GM19239 (cell line): ENCODE data around the gene SH3PXD2A.
A peak's percentile ranks its signal among the peaks of the same experiment; 100 is the strongest.

Experiments
- DNase-seq: peaks from one replicate; pipeline ENCODE4 v3.0.0; 2011; ENCODE audit warnings: low spot score; ENCODE audit not compliant: insufficient read length
- FAIRE-seq: peaks from 2 replicates; lab custom pipeline; 2011; peaks lifted over from hg19 to GRCh38; lab: Jason Lieb, UNC

Gene SH3PXD2A

DNA sequence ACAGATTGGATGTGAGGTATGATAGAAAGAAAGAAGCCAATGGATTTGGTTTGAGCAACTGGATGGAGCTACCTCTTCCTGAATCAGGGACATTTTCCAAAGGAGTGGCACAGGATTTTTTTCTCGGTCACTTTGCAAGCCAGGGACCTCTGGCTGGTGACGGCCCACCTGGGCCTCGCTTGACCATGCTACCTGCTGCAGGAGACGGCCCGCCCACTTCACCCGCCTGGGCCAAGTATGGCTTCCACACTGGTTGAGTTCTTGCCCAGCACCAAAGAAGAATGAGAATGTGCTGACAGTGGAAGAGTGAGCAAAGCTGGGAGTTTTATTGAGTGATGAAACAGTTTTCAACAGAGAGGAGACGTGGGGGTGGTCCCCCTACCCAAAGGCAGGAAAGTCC, 24.5 kb upstream of the SH3PXD2A start:
- DNase-seq = no peak
- FAIRE-seq = no peak

DNA sequence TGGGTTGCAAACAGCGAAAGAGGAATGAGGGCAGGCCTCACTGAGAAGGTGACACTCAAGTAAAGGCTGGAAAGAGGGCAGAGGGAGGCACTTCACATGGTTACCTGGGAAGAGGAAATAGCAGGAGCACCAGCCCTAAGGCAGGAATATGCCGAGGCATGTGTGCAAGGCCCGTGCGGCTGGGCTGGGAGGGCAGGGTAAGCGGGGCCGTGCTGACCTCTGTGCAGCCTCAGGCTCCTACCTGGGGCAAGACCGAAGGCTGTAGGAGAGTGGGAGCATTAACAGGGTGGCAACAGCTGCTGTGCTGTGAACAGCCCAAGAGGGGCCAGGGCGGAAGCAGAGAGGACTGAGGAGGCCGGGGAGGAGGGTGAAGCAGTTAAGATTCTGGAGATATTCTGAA, 24.0 kb upstream of the SH3PXD2A start:
- DNase-seq = no peak
- no peak for FAIRE-seq

DNA sequence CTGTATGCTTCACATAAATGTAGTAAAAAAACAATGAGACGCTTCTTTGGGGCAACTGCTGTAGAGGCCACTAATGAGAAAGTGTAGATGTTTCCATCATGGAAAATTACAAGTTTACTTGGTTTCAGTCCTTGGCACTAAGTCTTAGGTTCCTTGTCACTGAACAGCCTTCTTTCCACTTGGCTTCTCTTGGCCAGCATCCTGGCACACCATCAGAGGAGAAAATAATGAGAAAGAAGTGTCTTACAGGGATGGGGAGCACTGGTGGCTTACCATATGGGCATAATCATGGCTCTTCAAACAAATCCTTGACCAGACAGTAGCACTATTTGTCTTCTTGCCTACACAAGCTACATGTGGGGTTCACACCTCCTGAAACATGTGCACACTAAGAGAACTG, 22.5 kb upstream of the SH3PXD2A start:
- DNase-seq (no peak), FAIRE-seq (no peak)

DNA sequence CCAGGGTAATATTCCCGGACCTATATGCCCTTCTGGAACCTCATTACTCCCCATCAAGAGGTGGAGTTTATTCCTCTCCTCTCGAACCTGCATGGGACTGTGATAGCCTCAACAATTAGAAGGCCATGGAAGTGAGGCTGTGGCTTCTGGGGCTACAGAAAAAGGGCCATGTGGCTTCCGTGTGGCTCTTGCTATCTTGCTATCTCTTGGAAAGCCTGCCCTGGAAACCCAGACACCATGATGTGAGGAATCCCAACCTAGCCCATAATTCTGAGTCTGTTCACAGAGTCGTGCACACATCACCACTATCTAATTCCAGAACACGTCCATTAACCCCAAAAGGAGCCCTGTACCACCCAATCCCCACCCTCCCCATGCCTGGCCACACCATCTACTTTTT, 20.8 kb upstream of the SH3PXD2A start:
- DNase-seq (no peak), FAIRE-seq (no peak)

DNA sequence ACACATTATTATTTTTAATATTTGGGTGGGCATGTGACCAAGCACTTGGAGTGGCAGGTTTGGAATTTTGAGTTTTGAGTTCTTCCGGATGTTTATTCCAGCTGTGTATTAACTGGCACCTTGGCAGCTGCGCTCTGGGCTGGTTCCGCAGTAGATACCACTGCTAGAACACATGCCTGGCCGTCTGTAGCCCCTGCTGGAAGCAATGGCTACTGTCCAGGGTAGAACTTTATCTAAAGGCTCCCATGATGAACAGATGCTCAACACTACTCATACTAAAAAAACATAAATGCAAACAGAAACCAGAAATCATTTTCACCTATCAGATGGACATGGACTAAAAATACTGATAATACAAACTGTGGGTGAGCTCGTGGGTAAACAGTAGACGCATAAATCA, 19.4 kb upstream of the SH3PXD2A start:
- FAIRE-seq = no peak
- DNase-seq = no peak

DNA sequence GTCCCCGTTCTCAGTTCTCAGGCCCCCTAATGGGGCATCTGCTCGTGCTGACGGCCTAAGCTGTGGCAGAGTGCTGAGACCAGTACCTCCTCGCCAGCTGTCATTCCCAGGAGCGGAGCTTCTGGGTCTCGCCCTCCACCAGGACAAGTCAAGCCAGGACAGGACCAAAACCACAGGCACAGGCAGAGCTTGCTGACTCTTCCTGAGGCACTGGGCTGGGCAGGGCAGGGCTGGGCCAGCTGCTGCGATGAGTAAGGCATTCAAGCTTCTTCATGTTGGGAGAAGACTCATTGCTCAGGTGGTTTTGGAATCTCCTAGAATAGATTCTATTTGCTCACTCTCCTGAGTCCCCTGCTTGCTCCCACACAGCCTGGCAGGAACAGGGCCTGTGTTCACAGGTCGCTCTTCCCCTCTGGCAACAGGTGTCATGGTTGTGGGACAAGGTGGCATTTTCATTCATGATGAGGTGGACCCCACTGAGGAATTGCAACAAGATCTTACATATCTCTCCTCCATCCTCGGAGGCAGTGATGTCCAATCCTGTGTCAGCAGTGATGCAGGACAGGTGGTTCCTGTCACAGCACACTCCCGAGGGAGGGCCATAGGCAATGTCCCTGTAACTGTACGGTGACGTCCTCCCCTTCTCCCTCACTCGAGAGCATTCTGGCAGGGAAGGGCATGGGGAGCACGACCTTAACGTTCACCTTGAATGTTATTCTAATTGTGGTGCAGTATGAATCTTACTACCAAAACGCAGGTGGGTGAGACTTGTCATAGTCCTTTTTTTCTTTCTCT, 17.0 kb upstream of the SH3PXD2A start:
- no peak for DNase-seq
- no peak for FAIRE-seq

DNA sequence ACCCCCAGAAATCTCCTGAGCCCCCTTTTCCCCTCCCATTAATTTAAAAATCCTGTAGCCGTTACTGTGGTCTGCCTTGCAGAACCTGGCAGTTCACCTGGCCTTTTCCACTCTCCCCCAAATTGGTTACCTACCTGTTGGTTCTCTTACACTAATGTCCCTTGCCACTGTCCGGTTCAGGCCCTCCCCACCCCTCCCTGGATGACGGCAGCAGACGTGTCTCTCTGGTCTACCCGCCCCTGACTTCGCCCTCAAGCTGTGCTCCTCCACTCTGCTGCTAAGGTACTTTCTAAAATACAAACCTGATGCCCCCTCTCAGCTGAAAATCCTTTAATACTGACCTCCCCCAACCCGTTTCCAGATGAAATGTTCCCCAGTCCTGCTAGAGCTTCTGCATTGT, 15.6 kb upstream of the SH3PXD2A start:
- FAIRE-seq = no peak
- DNase-seq = no peak

DNA sequence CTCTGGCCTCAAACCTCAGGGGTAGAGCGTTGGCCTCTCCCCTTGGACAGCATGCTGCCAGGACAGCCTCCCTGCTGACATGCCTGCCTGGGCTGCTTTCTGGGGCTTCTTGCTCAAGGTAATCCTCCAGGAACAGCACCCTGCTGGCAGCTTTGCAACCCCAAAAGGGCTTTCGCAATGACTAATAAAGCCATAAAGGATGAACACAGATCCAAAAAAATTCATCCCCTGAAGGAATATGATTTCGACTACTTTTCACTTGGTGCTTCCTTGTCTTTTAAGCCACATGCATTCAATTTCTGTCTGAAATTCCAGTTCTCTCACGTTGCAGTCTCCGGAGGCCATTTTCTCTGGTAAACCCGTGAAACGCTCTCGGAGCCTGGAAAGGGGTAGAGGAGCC, 15.1 kb upstream of the SH3PXD2A start:
- FAIRE-seq = no peak

DNA sequence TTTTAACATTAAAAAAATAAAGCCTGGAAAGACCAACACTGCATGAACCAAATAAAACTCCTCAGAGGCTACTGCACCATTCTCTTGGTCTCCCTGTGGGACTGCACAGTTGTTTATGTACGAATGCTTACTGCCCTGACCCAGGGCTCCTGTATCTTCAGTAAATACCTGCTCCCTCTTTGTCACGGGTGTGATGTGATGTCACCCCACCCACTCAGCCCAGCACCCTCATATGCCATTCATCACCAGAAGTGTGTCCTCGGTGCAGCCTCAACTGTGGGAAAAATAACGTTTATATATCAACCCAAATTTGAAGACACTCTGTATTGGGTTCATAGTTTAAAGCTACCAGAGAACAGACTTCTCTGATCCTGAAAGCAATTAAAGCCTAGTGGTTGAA, 14.0 kb upstream of the SH3PXD2A start:
- DNase-seq (no peak), FAIRE-seq (no peak)

More for the DNA sequence above, 15.1 kb upstream of the SH3PXD2A start:
- no peak for DNase-seq

DNA sequence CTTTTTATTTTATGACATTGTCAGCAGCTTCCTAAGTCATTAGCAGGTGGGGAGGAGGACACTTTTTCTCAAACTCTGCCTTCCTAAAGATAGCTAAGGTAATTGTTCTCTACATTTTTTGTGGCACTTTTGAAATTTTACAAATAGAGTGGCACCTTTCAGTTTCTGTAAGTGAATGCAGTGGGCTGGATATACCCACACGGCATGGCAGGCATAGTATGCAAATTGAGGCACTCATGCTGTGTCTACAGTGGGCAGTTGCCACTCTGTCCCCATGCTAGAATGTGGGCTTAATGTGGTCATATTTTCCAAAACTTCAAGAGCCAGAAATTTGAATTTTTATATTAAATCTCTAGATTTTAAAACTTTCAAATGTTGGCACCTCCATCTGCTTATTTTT, 12.8 kb upstream of the SH3PXD2A start:
- FAIRE-seq = no peak
- DNase-seq = no peak

DNA sequence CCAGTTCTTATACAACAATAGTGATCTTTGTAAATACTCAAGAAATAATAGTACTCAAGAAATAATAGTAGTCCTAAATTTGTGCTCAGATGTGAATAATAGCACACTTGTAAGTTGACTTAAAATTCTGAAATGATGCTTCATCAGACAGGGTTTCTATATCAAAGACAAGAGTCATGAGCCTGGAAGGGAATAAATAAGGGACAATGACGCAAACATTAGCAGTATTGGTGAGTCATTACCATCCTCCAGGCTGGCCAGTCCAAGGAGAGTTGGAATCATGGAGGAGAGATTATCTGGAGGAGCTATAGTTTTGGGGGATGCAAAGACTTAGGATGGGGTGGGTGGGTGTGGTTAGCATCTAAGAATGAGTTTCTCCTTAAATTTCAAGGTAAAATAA, 6.1 kb upstream of the SH3PXD2A start:
- DNase-seq (no peak), FAIRE-seq (no peak)

DNA sequence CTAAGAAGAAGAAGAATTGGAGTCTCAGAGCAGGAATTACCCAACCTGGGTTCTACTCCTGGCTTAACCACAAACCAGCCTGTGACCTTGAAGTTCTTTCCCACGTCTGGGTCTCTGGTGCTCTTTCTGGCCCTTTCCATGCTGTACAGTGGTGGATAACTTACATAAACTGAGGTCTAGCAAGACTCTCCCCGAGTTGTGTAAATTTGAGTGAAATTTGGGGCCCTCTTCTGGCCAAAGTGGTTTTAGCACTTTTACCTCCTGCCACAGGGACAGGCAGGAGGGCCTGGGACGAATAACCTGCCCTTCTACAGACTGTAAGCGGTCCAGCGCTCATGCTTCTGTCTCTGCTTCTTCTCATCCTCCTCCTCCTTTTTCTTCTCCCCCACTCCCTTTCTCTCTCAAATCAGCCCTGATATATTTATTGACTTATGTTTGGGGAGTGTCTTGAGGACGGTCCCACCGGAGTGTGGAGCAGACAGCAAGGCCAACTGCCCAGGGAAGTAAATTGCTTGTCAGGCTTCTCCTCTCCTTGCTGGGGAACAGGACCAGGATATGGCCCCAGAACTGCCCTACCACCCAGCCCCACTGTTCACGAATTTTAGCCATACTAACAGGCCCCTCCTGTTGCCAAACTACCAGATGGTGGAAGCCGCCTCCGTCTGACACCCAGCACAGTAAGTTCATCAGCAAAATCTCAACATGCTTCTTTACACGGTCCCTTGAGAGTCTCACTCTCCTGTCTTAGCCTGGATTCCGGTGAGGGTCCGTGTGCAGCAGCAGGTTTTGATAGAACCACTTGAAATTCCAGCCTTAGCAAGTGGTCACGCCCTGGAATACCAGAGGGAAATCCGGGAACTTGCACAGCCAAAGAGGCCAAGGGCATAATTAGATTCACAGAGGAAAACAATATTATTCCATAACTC, 4.0 kb upstream of the SH3PXD2A start:
- peak; percentile 49 for DNase-seq
- FAIRE-seq = peak; percentile 79

DNA sequence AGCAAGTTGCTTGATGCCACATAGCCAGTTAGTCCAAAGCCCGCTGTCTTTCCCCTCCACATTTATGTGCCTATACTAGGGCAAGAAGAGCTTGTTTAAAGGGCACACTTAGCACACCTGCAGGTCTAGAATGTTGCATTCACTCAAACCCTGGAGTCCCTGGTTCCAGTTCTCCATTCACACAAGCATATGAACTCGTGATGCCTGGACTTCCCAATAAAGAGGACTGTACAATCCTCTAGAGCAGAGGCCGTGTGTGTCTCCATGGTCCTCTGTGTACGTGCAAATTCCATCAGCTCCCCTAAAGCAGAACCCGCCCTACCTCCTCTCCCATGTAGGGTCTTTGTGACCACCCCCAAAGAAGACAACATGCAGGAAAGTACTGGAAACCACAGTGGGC, 3.0 kb upstream of the SH3PXD2A start:
- FAIRE-seq (no peak), DNase-seq (no peak)

DNA sequence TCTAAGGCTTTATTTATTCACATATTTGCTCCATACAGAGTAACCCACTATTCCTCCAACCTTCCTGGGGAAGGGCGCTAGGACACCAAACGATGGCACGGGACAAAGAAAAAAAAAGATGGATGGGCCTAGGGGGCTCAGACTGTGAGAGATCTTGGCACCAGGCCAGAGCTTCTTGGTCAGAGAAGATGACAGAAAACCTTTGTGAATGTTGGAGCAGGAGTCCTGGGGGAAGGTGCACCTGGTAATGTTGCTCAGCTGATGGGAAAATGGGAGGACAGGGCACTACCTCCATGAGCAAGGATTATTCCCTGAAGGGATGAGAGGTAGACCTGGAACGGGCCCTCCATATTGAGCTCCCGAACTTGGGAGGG, 1.4 kb upstream of the SH3PXD2A start:
- DNase-seq (no peak), FAIRE-seq (no peak)

DNA sequence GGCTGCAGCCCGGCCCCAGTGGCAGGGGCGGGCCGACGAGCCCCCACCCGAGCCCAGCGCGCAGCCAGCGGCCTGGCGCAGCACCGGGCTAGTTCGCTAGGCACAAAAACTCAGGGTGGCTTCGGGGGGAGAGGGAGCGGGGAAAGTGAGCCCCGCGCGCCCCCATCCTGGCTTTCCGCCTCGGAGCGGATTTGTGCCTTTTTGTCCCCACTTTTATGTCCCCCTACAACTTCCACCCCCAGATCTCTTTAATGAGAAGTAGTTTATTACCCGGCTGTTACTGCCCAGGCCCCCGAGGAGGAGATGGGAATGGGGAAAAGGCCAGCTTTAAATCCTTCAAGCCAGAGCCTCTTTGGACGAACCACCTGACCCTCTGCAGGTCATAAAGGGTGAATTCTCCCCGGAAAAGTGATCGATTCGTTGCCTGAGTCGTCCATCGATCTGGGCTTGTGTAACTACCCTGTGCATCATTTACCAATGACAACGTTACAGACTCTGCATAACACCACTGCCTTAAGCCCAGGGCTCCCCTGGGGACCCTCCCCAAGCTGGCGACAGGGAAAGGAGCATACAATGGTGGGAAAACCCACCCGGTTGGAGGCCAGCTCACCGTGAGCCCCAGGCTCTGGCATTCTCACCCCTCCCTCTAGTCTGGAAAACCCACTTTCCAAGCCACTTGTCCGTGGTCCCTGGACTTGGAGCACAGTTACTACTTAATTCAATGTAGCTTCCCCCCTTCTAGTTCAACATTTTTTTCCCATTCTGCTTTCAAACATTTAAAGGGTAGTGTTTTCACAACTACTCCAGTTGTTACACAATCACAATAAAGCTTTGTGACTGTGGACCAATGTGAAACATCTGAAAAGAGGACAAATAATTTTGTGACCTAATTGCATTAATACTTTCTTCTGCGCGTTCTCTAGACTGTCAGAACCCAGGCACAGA, 748 bp upstream of the SH3PXD2A start:
- FAIRE-seq (no peak), DNase-seq (no peak)

DNA sequence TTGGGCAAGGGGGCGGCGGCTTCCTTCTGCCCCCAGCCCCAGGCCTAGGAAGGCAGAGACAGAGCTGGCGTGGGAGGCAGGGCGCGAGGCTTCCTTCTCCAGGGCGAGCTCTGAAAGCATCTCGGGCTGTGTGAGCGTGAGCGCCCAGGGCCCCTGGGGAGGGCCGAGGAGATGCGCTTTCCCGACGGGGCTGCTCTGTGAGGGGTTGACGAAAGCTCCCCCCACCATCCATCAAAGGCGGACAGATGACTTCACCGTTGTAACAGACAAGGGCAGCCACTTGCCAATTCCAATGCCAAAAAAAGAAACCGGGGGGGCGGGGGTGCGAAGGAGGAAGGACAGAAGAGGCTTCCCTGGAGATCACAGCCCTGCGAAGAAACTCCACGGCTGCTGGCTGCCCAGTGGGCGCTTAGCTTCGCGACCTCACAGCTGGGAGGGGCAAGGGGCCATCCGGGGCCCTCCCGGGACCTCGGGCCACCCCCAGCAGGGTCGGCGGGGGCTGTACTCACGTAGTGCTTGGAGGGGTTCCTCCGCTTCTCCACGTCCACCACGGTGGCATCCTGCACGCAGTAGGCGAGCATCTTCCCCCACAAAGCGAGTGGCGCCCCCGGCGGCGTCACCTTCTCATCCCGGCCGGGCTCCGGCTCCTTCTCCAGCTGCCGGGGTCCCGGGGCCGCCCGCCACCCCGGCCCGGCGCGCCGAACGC, 537 bp downstream of the SH3PXD2A start:
- DNase-seq (no peak), FAIRE-seq (no peak)

DNA sequence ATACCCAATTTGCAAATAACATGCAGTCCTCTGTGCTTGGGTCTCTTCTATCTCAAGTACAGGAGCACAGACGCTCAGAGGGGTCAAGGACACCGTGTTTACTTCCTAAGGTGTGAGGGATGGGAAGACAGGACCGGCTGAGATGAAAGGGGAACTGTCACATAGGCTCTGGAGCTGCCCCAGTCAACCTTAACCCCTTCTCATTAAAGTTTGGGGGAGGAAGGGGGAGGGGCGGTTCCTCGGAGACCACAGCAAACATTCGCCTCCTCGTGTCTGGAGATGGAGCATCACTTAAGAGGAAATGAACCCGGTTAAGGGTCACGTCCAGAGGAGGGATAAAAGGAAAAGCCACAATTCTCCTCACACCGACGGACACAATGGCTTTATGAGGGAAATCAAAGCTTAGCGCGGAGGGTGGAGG, 1.1 kb downstream of the SH3PXD2A start:
- FAIRE-seq = no peak

DNA sequence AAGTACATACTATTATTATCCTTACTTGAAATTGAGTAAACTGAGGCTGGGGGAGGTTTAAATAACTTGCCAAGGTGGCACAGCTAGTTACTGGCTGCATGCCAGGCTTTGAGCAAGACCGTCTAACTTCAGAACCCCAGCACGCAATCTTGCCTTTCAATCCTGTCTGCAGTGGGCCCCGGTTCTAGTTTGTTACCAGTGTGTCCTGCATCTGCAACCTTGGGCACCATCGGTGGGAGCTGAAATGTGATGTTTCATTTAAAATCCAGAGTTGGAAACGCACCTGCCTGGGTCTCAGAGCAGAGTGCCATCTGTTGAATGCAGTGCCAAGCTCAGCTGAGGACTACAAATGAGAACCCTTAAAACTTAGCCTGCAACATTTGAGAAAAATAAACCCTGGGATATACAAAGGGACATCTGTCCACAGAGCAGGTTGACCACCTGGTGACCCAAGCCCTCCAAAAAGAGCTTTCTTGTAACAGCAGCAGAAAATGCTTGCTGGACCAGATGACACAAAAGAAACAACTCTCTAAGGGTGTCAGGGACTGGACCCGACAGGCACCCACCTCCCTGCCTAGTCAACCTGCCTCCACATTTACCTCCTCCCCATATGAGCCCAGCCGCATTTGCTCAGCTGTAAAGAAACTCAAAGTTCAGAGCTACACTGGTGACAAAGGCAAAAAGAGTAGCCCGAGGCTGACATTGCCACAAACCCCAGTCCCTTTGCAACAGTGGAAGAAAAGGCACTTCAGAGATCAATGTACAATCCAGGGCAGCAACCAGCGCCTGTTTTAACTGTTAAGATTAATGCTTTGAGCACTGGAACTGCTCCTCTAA, 1.7 kb downstream of the SH3PXD2A start:
- DNase-seq (no peak), FAIRE-seq (no peak)

More for the DNA sequence above, 1.1 kb downstream of the SH3PXD2A start:
- DNase-seq = no peak

DNA sequence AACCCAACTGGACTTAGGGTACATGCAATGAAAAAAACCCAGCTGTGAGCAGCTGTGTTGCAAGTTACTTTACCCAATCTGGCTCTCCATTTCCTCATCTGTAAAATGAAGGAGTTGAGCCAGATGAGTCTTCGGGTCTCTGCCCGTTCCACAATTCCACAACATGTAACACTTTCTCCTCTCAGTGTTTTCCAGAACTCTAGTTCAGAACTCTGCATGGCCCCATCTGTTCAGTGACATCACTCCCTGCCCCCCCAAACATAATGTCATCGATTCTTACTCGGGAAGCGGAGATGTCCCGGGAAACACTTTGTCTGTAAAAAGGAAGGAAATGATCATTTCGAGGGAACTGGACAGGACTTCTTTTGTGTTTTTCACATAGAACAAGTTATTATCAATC, 2.5 kb downstream of the SH3PXD2A start:
- FAIRE-seq (no peak), DNase-seq (no peak)
